HG03108 (cell line): ENCODE measurements around the gene CDK3.

Experiments used
- ATAC-seq: cut with Tn5 transposase; IDR thresholded peaks from one replicate; pipeline ENCODE4 v1.9.1; 2021; ENCODE audit warnings: moderate library complexity; ENCODE audit not compliant: unreplicated experiment

CDK3 gene

DNA sequence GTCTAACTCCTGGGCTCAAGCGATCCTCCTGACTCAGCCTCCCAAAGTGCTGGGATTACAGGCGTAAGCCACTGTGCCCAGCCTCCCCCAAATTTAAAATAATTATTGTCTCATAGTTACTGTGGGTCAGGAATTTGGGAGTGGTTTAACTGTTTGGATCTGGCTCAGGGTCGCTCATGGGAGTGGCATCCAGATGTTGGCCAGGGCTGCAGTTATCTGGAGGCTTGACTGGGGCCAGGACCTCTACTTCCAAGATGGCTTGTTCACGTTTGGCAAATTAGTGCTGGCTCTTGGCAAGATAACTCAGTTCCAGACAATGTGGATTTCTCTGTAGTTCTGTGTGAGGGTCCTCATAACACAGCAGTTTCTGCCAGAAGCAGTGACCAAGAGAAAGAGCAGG lies 13.6 kb upstream of the CDK3 start:
- ATAC-seq = no peak

DNA sequence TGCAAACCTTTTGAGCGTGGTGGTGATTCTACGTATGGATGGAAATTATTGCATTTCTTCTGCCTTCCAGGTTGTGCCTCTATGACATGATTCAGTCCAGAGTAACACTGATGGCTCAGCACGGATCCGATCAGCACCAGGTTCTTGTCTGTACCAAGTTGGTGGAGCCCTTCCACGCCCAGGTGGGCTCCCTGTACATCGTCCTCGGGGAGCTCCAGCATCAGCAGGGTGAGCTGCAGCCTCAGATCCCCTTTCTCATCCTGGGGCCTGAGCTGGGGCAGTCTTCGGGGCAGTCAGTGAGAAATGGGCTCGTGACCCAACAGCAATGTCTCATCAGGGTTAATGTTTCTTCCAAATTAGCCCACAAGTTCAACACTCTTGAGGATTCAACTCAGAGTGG lies 9.3 kb upstream of the CDK3 start:
- ATAC-seq = no peak

DNA sequence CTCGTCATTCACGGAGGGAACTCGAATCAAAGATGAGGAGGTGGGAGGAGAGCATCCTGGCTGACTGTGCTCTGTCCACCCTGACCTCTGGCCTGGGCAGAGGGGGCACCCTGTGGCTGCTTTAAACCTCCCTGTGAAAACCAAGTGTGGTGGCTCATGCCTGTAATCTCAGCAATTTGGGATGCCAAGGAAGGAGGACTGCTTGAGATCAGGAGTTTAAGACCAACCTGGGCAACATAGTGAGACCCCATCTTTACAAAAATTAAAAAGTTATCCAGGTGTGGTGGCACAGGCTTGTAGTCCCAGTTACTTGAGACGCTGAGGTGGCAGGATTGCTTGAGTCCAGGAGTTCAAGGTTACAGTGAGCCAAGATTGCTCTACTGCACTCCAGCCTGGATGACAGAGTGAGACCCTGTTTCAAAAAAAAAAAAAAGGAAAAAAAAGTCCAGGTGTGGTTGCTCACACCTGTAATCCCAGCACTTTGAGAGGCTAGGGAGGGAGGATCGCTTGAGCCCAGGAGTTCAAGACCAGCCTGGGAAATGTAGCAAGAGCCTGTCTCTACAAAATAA lies 5.8 kb upstream of the CDK3 start:
- ATAC-seq = no peak

DNA sequence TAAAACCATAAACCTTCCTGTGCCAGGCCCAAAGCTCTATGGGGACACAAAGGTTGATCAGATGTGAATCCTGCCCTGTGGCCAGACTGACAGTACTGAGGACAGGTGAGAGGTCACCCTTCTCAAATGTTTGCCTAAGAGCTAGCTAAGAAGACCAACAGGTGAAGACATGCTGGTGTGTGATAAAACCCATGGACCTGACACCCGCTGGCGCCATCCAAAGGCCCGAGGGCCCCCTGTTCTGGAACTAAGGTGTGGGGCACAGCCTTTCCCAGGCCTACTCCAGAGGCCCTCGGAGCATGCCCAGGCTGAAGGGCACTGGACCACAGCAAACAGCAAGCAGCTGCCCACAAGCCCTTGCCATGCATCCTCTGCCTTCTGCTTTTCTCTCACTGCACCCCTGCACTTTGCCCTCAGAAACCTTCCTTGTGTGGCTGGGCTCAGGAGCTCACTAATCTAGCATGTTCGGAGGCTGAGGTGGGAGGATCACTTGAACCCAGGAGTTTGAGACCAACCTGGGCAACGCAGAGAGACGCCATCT lies 5.2 kb upstream of the CDK3 start:
- no peak for ATAC-seq

DNA sequence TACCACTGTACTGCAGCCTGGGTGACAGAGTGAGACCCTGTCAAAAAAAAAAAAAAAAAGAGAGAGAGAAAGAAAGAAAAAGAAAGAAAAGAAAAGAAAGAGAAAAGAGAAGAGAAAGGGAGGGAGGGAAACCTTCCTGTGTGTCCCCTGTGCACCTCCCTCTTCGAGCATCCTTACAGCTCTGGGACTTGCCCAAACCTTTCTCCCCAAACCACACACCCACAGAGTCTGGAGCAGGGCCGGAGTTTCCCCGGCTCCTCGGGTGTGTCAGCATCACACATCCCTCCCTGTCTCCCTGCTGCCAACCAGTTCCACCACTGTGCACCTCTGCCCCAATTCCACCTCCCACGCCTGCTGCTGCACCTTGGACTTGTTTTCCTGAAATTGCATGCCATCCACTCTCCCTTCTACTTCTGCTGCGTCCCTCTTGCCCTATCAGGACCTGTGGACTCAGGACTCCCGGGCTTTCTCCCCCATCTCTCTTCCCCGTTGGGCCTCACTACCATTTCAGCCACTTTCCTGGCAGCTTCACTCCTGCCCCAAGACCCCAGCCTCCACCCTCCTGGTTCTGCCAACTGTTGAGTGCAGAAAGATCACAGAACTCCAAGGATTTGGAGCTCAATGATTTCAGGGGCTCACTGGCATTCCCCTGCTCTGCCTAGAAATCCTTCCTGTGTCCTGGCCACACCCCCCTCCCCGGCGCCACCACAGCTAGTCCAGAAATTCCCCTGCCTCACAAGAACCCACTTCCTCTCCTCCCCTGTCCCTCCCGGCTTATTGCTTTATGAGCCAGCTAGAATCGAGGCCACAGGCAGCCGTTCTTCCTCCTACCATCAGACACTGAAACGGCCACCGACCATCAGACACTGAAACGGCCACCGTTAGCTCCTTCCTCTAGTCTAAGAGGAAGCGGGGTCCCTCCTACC lies 3.7 kb upstream of the CDK3 start:
- no peak for ATAC-seq

DNA sequence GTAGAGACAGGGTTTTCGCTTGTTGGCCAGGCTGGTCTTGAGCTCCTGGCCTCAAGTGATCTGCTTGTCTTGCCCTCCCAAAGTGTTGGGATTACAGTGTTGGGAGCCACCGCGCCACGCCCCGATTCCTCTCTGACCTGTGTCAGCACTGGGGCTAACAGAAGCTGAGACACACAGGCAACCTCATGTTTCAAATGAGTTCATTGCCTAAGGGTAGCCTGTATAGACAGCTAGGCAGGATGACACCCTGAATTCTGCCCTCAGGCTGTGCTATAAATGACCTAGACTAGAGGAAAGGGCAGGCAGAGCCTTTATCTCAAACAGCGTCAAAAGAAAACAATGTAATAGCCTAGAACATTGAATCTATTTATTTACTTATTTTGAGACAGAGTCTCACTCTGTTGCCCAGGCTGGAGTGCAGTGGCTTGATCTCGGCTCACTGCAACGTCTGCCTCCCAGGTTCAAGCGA lies 2.3 kb upstream of the CDK3 start:
- no peak for ATAC-seq

DNA sequence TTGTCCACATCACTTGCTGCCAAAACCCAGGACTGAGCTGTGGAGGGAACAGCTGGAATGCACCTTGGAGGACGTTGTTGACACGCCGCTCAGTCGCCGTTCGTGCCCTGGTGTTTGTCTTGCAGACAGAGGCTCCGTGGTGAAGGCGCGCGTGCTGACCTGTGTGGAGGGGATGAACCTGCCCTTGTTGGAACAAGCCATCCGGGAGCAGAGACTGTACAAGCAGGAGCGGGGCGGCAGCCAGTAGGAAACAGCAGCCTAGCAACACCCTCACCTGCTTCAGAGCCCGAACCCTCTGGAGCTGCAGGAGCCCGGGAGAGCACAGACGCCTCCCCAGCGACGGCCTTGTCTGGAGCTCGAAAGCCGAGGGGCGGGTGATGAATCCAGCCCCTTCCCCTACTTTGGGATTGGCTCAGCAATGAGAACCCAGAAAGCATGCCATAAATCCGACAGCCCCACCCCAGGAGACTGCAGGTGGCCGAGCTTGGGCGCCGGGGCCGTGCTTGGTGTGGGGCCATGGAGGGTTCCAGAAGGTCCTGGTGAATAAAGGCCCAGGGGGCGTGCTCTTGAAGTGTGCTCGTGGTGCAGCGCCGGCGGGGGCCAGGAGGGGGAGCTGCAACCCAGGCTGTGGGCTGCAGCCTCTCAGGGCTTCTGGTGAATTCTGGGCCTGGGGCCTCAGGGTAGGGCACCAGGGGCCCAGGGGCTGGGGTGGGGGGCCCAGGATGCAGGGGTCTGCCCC lies 470 bp upstream of the CDK3 start:
- no peak for ATAC-seq

DNA sequence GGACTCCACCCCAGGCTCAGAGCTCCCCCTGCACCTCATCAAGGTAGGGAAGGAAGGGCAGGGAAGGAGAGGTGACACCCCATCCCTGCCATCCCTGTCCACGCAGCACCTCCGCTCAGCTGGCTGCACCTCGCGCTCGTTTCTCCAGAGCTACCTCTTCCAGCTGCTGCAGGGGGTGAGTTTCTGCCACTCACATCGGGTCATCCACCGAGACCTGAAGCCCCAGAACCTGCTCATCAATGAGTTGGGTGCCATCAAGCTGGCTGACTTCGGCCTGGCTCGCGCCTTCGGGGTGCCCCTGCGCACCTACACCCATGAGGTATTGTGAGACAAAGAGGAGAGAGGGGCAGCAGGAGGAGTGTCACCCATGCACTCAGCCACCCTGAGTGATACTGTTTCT lies 1.4 kb downstream of the CDK3 start:
- ATAC-seq = no peak

DNA sequence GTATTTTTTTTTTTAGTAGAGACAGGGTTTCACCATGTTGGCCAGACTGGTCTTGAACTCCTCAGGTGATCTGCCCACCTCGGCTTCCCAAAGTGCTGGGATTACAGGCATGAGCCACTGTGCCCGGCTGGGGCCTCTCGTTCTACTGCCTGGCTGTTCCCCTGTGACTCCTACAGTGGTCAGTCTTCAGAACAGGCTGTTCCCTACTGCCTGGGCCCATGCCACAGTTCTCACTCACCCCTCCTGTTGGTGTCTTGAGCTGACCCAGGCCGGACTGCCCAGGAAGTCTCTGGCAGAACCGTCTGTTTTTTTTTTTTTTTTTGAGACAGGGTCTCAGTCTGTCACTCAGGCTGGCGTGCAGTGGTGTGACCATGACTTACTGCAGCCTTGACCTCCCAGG lies 3.3 kb downstream of the CDK3 start:
- ATAC-seq = no peak

DNA sequence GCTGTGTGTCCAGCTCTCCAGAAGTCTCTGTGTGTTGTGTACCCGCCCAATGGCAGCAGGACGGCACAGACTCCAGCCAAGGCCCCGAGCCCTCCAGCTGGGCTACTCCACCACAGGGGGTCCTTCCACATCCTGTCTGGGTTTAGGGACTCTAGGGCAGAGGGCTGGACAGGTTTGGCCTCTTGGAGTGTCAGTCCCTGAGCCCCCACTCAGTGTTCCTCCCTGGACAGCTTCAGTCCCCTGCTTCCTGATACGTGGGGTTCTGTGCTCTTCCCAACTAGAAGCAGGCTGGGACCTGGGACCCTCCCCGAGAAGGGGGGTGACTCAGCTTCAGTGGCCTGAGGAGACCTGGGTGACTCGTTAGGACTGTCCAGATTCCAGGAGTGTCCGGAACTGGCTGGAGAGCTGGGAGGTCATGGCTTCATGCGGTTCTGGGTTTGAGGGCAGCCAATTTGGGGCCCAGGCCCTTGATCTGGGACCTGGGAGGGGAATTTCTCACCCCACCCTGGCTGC lies 4.2 kb downstream of the CDK3 start:
- ATAC-seq = no peak

DNA sequence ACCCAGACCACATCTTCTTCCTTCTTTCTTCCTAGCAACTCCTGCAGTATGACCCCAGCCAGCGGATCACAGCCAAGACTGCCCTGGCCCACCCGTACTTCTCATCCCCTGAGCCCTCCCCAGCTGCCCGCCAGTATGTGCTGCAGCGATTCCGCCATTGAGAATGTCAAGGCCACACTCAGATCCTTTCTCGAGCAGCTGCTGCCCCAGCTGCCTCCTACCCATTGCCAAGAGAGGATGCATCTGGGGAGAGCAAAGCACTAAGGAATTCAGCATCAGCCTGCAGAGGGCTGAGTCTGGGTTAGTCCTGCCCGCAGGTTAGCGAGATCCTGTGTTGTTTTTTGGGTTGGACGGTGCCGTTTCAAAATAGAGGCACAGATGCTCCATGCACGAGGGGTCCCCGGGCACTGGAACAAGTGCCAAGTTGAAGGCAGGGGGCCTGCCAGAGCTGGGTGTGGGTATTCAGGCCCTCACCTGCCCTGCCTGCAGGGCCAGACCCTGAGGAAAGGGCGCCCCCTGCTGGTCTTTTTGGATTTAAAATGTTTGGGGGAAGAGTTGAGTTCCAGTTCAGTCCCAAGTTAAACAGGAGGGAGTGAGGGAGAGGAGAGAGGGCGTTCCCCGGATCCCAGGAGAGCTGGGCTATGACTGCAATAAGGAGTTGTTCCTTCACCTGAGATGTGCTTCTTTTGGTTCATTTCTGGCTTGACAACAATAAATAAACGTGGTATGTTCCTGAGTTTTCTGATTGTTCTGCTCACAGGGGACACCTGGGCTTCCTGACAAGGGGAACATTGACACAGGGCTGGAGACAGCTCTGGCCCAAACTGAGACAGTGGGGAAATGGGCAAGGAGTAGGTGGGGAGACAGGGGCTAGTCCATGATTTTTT lies 4.9 kb downstream of the CDK3 start:
- ATAC-seq = no peak

DNA sequence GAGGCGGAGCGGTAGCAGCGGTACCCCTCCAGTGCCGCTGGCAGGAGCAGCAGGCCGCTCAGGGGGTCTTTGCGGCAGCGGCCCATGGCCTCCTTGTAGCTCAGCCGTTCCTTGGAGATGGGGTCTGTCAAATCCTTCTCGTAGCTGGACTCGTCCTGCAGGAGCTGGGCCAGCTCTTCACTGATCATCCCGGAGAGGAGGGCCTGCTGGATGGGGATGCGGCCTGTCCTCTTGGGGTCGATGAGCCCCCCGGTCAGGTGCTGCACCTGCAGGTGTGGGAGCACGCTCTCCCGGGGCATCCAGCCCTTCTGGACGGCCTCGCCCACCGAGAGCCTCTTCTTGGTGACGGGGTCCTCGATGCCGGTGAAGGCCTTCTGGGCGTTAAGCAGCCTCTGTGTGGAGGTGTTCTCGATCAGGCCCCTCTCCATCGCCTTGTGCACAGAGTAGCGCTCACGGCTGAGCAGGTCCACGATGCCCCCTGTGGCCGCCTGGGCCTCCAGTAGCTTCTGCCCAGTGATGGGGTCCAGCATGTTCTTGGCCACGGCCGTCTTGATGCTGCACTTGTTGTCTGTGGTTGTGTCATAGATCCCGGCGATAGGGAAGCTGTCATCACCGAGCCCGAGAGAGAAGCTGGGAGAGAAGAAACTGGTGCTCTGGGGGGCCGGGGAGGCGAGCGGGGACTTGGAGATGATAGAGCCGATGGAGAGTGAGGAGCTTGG lies 6.6 kb downstream of the CDK3 start:
- ATAC-seq = no peak

DNA sequence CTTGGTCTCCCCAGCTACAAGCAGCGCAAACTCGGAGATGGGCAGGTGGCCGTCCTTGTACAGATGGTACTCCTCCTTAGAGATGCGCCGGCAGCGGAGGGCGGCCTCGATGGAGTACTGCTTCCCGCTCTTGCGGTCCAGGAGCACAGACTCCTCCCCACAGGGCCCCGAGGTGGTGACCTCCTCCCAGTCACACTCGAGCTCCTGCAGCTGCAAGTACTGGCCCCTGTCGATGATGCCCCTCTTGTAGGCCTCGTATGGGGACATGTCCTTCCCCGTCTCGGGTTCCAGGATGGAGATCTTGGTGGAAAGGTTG lies 7.2 kb downstream of the CDK3 start:
- ATAC-seq = no peak

DNA sequence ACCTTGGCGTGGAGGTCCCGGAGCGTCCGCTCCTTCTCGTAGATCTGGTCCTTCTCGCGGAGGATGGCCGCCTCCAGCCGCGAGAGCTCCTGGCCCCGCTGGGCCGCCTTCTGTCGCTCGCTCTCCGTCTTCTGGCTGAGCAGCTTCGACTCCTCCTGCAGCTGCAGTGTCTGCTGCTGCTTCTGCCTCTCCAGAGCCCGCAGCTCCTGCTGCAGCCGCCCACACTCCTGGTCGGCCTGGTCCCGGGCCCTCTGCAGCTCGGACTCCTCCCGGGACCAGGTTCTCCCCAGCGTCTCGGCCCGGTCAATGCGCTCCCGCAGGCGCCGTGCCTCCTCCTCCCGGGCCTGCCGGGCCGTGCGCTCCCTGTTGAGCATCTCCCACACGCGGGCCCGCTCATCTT lies 7.6 kb downstream of the CDK3 start:
- ATAC-seq = no peak

DNA sequence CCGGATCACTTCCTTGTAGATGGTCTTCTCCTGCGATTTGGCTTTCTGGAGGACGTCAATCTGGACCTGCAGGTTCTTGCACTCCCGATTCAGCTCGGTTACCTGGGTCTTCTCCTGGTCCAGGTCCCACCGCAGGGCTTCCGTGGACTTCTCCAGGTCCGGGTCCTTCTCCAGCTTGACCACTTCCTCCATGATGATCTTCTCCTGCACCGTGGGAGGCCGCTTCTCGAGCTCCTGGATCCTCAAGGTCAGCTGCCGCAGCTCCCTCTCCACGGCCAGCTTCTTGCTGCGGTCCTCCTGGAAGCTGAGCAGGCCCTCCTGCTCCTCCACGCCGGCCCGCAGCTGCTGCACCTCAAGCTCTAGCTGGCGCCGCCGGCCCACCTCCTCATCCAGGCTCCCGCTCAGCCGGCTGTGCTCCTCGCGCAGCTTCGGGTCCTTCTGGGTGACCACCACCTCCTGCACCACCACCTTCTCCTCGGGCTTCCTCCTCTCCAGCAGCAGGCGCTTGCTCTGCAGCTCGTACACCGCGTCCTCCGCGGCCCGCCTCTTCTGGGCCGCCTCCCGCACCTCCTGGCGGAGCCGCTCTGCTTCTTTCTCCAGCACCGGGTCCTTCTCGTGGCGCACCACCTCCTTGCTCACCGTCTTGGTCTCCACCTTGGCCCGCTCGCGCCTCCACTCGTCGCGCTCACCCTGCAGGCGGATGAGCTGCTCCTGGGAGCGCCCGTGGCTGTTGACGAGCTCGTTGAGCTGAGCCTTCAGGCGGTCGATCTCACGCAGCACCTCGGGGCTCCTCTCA lies 8.2 kb downstream of the CDK3 start:
- no peak for ATAC-seq

DNA sequence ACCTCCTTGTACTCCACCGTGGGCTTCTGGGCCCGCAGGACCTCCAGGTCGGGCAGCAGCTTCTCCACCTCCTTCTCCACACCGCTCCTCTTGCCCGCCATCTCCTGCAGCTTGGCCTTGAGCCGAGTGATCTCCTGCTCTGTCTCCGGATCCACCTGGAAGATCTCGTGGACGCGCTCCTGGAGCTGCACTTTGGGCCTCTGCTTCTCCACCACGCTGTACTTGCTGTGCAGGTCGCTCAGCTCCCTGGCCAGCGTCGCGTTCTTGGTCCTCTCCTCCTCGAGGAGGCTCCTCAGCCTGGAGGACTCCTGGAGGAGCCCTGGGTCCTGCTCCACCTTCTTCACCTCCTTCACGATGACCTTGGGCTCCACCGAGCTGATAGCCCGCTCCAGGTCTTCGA lies 8.8 kb downstream of the CDK3 start:
- ATAC-seq = no peak

DNA sequence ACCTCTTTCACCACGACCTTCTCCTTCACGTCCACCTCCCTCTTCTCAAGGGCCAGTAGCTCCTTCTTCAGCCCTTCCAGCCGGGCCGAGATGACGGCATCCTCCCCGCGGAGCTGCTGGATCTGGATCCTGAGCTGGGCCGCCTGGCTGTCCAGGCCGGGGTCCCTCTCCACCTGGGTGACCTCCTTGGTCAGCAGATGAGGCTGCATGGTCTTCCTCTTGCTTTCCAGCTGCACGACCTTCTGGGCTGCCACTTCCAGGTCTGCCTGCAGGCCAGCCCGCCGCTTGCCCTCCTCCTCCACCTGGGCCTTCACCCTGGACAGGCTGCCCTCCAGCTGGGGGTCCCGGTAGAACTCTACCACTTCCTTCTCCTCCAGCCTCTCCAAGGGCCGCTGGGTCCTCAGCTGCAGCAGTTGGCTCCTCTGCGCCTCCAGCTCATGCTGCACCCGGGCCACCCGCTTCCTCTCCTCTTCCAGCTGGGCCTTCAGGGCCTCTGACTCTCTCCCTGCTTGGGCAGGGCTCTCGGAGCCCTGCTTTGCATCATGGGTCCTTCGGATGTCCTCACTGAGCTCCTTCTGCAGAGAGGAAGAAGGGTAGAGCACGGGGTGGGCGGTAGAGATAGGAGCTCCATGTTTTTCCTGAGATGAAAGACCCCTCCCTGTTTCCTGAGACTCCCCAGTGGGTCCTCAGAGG lies 9.5 kb downstream of the CDK3 start:
- no peak for ATAC-seq

DNA sequence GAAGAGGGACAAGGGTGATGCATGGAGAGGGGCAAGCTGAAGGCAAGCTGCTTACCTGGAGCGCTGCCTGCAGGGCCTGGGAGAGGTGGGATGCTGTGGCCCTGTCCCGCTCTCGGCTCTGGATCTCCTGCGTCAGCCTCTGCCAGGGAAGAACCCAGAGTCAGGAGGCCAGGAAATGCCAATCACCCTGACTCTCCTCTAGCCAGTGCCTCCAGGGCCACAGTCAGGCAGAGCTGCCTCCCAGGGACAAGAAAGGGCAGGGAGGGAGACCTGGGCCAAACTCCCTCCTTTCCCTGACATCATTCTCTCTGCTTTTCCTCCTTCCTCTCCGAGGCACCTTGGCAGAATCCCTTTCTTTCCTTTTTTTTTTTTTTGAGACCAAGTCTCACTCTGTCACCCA lies 11.3 kb downstream of the CDK3 start:
- no peak for ATAC-seq
